Measurements from ENCODE around the gene PRPF19. TPM values are rescaled to one million over a fixed set of nuclear protein-coding genes. Genes with fewer than 3 reads are reported as not detected.

The PRPF19 gene
- total RNA-seq, 1 experiment from 2014 or later: 204 TPM

DNA sequence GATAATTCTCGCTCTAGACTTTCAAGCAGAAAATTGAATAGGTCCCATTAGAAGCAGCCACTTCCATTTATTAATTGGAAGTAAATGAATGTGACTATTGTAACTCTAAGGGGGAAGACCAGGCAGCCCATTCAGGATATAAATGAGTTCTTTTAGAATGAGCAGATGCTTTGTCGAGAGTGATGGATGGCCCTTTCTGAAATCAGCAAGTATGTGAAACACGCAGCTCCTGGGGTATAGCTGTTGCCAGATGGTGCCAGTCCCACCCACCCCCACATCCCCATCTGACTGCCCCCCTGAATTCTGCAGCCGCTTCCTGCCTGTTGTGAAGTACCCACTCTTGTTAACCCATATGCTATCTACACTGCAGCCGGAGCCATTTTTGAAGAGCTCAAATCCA, 41.9 kb upstream of the PRPF19 start:
- H3K4me1 ChIP-seq (ENCODE audit: insufficient read depth, low read length, poor library complexity, severe bottlenecking): no peaks in the 10 kb centered on the region
- H3K36me3 ChIP-seq (ENCODE audit: insufficient read depth, low read length, poor library complexity, severe bottlenecking): no peaks in the 10 kb centered on the region
- BruUV-seq (replicated peaks): no TSS peak
- no peaks in the 10 kb centered on the region for H3K27me3 ChIP-seq (replicated peaks; ENCODE audit: insufficient read depth, low read depth, low read length, poor library complexity)
- intact Hi-C loops (cut with micrococcal nuclease; ENCODE audit: unreplicated experiment): no loop called here
- TF ChIP-seq EZH2 (IDR thresholded peaks at IDR 0.05; ENCODE audit: borderline replicate concordance, low read depth, low read length, poor library complexity, severe bottlenecking): no peak
- TF ChIP-seq, protein P1, sequence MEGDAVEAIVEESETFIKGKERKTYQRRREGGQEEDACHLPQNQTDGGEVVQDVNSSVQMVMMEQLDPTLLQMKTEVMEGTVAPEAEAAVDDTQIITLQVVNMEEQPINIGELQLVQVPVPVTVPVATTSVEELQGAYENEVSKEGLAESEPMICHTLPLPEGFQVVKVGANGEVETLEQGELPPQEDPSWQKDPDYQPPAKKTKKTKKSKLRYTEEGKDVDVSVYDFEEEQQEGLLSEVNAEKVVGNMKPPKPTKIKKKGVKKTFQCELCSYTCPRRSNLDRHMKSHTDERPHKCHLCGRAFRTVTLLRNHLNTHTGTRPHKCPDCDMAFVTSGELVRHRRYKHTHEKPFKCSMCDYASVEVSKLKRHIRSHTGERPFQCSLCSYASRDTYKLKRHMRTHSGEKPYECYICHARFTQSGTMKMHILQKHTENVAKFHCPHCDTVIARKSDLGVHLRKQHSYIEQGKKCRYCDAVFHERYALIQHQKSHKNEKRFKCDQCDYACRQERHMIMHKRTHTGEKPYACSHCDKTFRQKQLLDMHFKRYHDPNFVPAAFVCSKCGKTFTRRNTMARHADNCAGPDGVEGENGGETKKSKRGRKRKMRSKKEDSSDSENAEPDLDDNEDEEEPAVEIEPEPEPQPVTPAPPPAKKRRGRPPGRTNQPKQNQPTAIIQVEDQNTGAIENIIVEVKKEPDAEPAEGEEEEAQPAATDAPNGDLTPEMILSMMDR (conservative IDR thresholded peaks at IDR 0.05; ENCODE audit: low read depth, low read length): no peak
- ChIA-PET CTCF (no interaction called here), POLR2A (ENCODE audit: low non-redundant PET) (no interaction called here)
- DNase-seq (ENCODE audit: low spot score): no peak
- H3K9me3 ChIP-seq (ENCODE audit: low read depth, low read length, poor library complexity, severe bottlenecking): no peaks in the 10 kb centered on the region
- no peak overlapping the region for H3K27ac ChIP-seq (ENCODE audit: low read depth, low read length, poor library complexity, severe bottlenecking)
- no peak overlapping the region for H3K4me3 ChIP-seq (ENCODE audit: low read depth, low read length, poor library complexity, severe bottlenecking)

DNA sequence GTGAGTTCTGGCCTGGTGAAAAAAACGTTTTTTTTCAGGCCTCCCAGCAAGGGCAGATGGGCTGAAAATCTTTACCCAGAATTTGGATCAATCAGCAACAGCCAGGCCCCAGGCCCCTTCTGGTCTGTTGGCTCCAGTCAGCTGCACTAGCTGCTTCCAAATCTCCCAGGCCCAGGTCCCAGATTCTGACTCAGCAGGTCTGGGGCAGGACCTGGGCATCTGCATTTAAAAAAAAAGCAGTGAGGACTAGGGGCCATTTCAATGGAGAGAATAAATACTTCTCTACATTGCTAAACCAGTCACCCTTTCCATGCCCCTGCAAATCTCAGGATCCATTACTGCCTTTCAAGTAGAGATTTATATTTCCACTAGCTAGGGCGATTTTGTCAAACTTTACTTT, 41.3 kb upstream of the PRPF19 start:
- no peak for DNase-seq (ENCODE audit: low spot score)
- Histone ChIP-seq H3K4me3 (ENCODE audit: low read depth, low read length, poor library complexity, severe bottlenecking) (no peak overlapping the region), H3K27ac (ENCODE audit: low read depth, low read length, poor library complexity, severe bottlenecking) (no peak overlapping the region), H3K27me3 (replicated peaks; ENCODE audit: insufficient read depth, low read depth, low read length, poor library complexity) (no peaks in the 10 kb centered on the region), H3K4me1 (ENCODE audit: insufficient read depth, low read length, poor library complexity, severe bottlenecking) (no peaks in the 10 kb centered on the region), H3K9me3 (ENCODE audit: low read depth, low read length, poor library complexity, severe bottlenecking) (no peaks in the 10 kb centered on the region), H3K36me3 (ENCODE audit: insufficient read depth, low read length, poor library complexity, severe bottlenecking) (no peaks in the 10 kb centered on the region)
- ChIA-PET POLR2A (ENCODE audit: low non-redundant PET) (no interaction called here), CTCF (no interaction called here)
- TF ChIP-seq EZH2 (IDR thresholded peaks at IDR 0.05; ENCODE audit: borderline replicate concordance, low read depth, low read length, poor library complexity, severe bottlenecking): no peak
- TF ChIP-seq, protein P1 (conservative IDR thresholded peaks at IDR 0.05; ENCODE audit: low read depth, low read length): no peak
- no TSS peak for BruUV-seq (replicated peaks)
- intact Hi-C loops (cut with micrococcal nuclease; ENCODE audit: unreplicated experiment): no loop called here

DNA sequence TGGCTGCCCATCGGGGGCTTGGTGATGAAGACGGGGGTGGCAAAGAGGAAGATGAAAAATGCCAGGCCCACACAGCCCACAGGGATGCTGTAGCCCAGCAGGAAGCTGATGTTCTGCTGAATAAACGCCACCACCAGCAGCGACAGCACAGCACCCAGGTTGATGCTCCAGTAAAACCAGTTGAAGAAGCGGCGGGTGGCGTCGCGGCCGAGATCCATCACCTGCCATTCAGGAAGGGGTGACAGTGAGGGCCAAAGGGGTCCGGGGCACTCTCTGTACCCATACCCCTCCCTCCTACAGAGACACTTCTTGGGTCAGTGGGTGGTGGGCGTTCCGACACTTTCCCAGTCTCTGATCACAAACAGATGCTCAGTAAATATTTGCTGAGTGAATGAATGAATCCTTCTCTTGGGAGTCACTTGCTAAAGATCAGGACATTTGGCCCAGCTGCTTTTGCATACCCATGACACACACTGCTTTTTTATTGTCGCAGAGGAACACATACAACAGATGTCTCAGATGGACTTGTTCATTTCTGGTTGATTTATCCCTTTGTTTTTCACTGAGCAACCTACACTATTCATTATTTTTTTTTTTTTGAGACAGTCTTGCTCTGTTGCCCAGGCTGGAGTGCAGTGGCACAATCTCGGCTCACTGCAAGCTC, 40.3 kb upstream of the PRPF19 start:
- no peak for TF ChIP-seq EZH2 (IDR thresholded peaks at IDR 0.05; ENCODE audit: borderline replicate concordance, low read depth, low read length, poor library complexity, severe bottlenecking)
- TF ChIP-seq, protein P1 (conservative IDR thresholded peaks at IDR 0.05; ENCODE audit: low read depth, low read length): no peak
- intact Hi-C loops (cut with micrococcal nuclease; ENCODE audit: unreplicated experiment): no loop called here
- Histone ChIP-seq H3K9me3 (ENCODE audit: low read depth, low read length, poor library complexity, severe bottlenecking) (no peaks in the 10 kb centered on the region), H3K27ac (ENCODE audit: low read depth, low read length, poor library complexity, severe bottlenecking) (no peak overlapping the region), H3K36me3 (ENCODE audit: insufficient read depth, low read length, poor library complexity, severe bottlenecking) (no peaks in the 10 kb centered on the region), H3K4me3 (ENCODE audit: low read depth, low read length, poor library complexity, severe bottlenecking) (no peak overlapping the region), H3K27me3 (replicated peaks; ENCODE audit: insufficient read depth, low read depth, low read length, poor library complexity) (no peaks in the 10 kb centered on the region), H3K4me1 (ENCODE audit: insufficient read depth, low read length, poor library complexity, severe bottlenecking) (no peaks in the 10 kb centered on the region)
- BruUV-seq (replicated peaks): no TSS peak
- ChIA-PET POLR2A (ENCODE audit: low non-redundant PET) (no interaction called here), CTCF (no interaction called here)
- no peak for DNase-seq (ENCODE audit: low spot score)

Measured in A673 (cell line).